Activated CD8-positive, alpha-beta memory T cell treated with anti-CD3 and anti-CD28 coated beads, Interleukin-2, amount 50 U/mL, for 1 hour (primary cell): ENCODE measurements around the gene ANO8.

Experiments
- DNase-seq: peaks from one replicate; pipeline ENCODE4 v3.0.0-alpha.2; 2020; ENCODE audit errors: extremely low read depth

The ANO8 gene

GRCh38 chr19:17346109-17346671 lies 11.5 kb upstream of the ANO8 start:
- DNase-seq: peak; percentile 35

- no peak for DNase-seq
These were observed 7.2 kb upstream of the ANO8 start for GRCh38 chr19:17341845-17342244.

GRCh38 chr19:17341386-17341785 lies 6.7 kb upstream of the ANO8 start:
- DNase-seq: no peak

GRCh38 chr19:17340871-17341357 lies 6.3 kb upstream of the ANO8 start:
- DNase-seq: no peak

- DNase-seq: no peak
These were observed 5.7 kb upstream of the ANO8 start for GRCh38 chr19:17340302-17340870.

GRCh38 chr19:17339088-17339741 lies 4.6 kb upstream of the ANO8 start:
- DNase-seq: no peak

GRCh38 chr19:17338433-17339078 lies 3.9 kb upstream of the ANO8 start:
- DNase-seq: no peak

- DNase-seq: no peak
These were observed 3.2 kb upstream of the ANO8 start for GRCh38 chr19:17337675-17338432.

- peak; percentile 93 for DNase-seq
These were observed 2.4 kb upstream of the ANO8 start, which contains the start of gene GTPBP3 for GRCh38 chr19:17336872-17337674. Gene GTPBP3 (plus strand): TSS chr19:17337553. CDS start chr19:17337612, 59 bp downstream.

GRCh38 chr19:17335575-17335974 lies 920 bp upstream of the ANO8 start:
- no peak for DNase-seq

GRCh38 chr19:17333611-17334413 lies 843 bp downstream of the ANO8 start:
- DNase-seq: peak; percentile 47

- DNase-seq: no peak
These were observed 1.7 kb downstream of the ANO8 start for GRCh38 chr19:17332677-17333581.

GRCh38 chr19:17332360-17332676 lies 2.3 kb downstream of the ANO8 start:
- no peak for DNase-seq

- DNase-seq: no peak
These were observed 3.6 kb downstream of the ANO8 start for GRCh38 chr19:17331045-17331558.

- DNase-seq: no peak
These were observed 4.2 kb downstream of the ANO8 start for GRCh38 chr19:17330262-17331044.

GRCh38 chr19:17329366-17330261 lies 5.0 kb downstream of the ANO8 start:
- no peak for DNase-seq
